HG03558 (cell line): ENCODE results near the gene FAM131A.
A peak's percentile ranks its signal among the peaks of the same experiment; 100 is the strongest.

Experiments used
- ATAC-seq: cut with Tn5 transposase; IDR thresholded peaks from one replicate; pipeline ENCODE4 v1.9.1; 2021; ENCODE audit warnings: moderate number of reproducible peaks; ENCODE audit not compliant: unreplicated experiment; ENCODE audit errors: extremely low read depth

Gene FAM131A

DNA sequence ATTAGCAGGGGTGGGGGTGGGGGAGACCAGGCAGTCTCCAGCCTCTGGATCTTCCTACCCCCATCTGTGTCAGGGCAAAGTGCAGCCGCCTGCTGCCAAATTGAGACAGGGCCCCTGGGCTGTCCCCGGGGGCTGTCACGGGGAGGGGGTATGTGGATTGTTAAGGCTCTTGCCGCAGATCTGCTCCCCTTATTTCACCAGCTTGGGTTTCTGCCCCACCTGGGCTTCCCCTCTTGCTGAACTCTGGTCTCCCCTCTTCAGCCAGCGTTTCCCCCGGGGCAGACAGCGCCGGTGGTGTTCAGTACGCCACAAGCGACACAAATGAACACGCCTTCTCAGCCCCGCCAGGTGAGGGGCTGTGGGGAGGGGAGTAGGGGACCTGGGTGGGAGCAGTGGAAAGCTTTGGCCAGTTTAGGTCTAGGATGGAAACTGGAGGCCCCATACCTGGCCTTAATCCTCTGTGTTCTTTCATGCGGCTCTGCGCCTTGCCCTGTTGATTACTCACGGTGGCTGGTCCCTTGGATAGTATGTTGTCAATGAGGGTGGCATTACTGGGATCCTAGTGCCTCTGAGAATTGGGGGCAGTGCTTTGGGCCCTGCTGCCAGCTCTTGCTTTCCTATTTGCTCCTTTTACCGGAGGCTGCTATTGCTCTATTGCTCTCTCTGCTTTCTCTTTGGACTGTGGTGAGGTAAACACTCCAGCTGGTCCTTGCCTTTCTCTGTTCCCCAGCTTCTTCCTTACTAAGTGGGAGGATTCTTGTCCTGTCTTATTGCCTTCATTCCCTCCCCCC is 21.3 kb upstream of the FAM131A start:
- ATAC-seq: no peak

DNA sequence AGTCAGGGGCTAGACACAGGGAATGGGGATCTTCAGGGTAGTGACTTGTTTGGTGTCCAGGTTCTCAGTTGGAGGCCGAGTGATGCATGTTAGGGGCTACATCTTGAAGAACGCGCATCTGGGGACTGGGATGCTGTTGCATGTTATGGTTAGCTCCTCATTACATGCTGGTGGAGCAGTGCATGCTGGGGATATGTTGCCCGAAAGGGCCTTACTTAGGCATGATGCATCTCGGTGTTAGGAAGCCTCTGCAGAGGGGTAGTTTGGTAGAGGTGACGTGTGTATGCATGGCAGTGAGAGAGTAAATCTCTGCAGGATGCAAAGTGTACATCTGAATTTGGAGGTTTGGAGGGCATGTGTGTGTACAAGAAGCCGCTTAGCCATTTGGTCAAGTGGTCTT is 20.6 kb upstream of the FAM131A start:
- ATAC-seq: no peak

GRCh38 chr3:184317201-184317600 is 20.2 kb upstream of the FAM131A start:
- no peak for ATAC-seq

- no peak for ATAC-seq
Measured at GRCh38 chr3:184320104-184320445, 17.3 kb upstream of the FAM131A start.

DNA sequence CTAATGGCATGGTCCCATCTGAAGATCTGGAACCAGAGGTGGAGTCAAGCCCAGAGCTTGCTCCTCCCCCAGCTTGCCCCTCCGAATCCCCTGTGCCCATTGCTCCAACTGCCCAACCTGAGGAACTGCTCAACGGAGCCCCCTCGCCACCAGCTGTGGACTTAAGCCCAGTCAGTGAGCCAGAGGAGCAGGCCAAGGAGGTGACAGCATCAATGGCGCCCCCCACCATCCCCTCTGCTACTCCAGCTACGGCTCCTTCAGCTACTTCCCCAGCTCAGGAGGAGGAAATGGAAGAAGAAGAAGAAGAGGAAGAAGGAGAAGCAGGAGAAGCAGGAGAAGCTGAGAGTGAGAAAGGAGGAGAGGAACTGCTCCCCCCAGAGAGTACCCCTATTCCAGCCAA is 15.7 kb upstream of the FAM131A start:
- ATAC-seq: no peak

- ATAC-seq: no peak
Measured at GRCh38 chr3:184322731-184323487, 14.5 kb upstream of the FAM131A start.

GRCh38 chr3:184323696-184324095 is 13.7 kb upstream of the FAM131A start:
- no peak for ATAC-seq

DNA sequence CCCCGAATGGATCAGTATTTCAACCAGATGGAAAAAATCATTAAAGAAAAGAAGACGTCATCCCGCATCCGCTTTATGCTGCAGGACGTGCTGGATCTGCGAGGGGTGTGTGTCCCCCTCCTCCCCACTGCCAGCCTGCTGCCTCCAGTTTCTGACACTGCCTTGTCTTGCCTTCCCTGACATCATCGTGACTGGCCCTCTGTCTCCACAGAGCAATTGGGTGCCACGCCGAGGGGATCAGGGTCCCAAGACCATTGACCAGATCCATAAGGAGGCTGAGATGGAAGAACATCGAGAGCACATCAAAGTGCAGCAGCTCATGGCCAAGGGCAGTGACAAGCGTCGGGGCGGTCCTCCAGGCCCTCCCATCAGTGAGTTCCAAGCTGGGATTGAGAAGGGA is 12.1 kb upstream of the FAM131A start:
- ATAC-seq: no peak

DNA sequence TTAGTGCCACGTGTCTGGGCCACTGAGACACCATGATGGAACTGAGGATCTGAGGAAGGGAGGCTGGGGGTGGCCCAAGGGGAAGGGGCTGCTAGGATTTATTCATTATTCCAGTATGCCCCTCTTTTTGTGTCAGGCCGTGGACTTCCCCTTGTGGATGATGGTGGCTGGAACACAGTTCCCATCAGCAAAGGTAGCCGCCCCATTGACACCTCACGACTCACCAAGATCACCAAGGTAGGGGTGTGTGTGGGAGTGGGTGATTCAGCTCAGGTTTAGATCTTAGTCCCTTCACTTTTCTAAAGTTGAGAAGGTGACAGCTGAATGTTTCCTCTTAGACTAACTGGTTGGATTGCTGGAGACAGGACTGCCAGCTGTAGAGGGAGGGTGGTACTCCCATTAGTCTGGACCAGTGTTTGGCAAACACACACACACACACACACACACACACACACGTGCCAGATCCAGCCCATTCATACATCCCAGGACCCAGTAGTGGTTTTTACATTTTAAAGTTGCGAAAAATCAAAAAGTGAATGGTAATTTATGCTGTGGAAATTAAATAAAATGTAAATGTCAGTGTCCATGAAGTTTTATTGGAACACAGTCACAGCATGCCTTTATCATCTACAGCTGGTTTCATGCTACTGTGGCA is 11.6 kb upstream of the FAM131A start:
- no peak for ATAC-seq

- no peak for ATAC-seq
Measured at GRCh38 chr3:184327171-184327570, 10.2 kb upstream of the FAM131A start.

DNA sequence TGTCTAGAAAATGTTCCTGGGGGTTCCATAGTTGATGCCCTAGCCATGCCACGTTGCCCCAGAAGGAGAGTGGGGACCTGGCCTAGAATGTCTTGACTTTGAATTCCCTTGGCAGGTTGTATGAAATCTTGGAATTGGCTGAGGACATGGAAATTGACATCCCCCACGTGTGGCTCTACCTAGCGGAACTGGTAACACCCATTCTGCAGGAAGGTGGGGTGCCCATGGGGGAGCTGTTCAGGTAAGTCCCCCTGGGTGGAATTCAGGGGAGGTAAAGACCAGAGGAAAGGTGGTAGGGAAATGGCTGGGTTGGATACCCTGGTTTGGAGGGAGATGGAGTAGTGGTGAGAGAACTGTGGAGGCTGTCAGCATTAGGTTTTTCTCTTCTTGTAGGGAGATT is 8.9 kb upstream of the FAM131A start:
- no peak for ATAC-seq

- no peak for ATAC-seq
Measured at GRCh38 chr3:184332370-184333090, 4.9 kb upstream of the FAM131A start.

GRCh38 chr3:184333190-184333589 is 4.2 kb upstream of the FAM131A start:
- no peak for ATAC-seq

DNA sequence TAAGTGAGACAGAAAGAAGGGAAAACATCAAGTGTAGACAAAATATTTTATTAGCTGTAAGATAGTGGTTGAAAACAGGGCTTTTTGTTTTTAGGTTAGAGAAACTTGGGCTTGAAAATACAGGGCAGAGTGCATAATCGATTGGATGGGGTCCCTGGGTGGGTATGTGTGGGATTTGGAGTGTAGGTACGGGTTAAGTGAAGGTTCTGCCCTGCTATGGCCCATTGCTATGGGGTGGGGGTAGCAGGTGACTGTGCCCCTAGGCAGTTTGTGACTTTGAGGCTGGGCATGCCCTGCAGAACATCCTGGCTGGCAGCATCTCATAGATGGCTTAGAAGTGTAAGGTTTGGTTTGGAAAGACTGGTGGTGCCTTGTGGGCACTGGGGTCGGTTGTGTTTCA is 3.7 kb upstream of the FAM131A start:
- ATAC-seq: no peak

- ATAC-seq: no peak
Measured at GRCh38 chr3:184334470-184335158, 2.8 kb upstream of the FAM131A start.

GRCh38 chr3:184335291-184335660 is 2.1 kb upstream of the FAM131A start:
- no peak for ATAC-seq

DNA sequence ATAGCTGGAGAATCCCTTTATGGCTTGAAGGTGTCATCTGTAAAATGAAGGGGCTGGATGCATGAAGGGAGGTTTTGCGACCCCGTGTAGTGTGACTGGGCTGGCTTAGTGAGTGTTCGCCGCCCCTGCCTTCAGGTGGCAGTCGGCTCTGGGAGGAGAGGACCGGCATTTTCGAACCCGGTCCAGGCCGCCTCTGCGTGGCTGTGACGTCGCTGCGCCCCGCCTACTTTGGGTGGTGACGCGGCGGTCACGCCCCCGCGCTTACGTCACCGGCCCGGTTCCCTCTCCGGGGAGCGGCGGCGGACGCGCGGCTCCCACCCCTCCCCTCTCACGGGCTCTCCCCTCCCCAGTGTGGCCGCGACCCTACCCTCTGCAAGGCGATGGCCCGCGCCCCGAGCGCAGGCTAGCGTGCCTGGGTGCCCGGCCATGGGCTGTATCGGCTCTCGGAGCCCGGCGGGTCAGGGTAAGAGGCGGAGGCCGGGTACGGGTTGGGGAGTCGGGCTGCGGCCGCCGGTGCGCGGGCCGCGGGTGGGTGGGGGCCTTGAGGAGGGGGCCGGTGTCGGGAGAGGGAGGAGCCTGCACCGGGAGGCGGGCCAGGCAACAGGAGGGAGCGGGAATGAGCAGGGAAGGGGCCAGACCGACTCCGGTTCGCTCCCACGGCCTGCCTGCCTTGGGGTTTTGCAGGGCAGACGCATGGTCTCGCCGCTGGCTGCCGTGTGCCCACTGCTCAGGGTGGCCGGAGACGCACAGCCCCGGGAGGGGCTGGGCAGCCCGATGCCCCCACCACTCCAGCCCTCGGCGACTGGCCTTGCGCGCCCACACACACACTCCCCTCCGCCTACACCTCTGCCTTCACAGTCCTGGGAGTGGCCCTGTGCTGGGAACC is 1.5 kb upstream of the FAM131A start:
- peak; percentile 38 for ATAC-seq

DNA sequence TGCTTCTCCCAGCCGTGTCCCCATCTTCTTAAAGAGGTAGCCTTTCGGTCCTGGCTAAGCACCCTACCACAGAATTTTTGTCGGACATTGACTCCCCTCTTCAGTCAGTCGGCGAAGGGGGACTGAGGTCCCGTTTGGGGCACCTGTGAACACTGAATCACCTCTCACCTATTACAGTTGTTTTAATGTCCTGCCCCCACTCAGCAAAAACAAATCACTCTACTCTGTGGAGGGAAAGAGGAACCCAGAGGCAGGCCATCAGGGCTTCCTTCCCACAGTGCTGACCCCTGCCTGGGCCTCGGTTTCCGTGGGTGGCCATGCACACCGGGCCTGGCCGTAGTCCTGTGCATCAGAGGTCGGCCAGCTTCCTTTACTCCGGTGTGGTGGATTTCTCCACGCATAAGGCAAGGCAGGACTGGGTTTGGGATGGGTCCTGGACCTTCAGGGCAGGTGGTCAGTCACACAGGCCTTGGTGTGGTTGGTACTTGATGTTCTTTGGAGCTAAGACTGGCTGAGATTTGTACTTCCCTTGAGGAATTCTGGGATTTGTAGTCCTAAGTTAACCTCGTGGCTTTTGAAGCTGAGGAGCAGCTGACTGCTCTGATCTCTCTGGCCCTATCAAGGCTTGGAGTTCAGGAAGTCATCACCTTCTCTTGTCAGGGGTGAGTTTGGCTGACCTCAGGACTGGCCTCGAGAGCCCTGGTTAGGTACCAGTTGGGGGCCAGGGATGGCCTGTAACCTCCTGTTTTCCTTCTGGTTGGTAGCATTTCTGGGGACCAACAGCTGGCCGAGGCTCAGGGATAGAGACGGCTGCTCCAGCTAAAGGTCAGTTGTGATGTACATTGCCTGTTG is 627 bp upstream of the FAM131A start:
- no peak for ATAC-seq
